Trophoblast cell (in vitro differentiated cells and primary cell): ENCODE measurements around the gene NRP2.

Experiments used
- DNase-seq, 2 donors: peaks; one replicate each; pipeline ENCODE4 v3.0.0-alpha.2; 2016
- H2AFZ ChIP-seq: 2 replicates; pipeline ENCODE4 v1.6.1; 2013; ENCODE audit warnings: low read length, moderate library complexity, mild to moderate bottlenecking; ENCODE audit not compliant: insufficient read depth, poor library complexity
- H2AK5ac ChIP-seq: 2 replicates; pipeline ENCODE4 v1.6.1; 2013; ENCODE audit warnings: mild to moderate bottlenecking, low read length
- H2BK120ac ChIP-seq: 2 replicates; pipeline ENCODE4 v1.6.1; 2013; ENCODE audit warnings: low read length, mild to moderate bottlenecking, moderate library complexity; ENCODE audit not compliant: insufficient read depth, poor library complexity
- H2BK12ac ChIP-seq: 2 replicates; pipeline ENCODE4 v1.6.1; 2013; ENCODE audit warnings: mild to moderate bottlenecking, low read length, moderate library complexity
- H2BK5ac ChIP-seq: 2 replicates; pipeline ENCODE4 v1.6.1; 2013; ENCODE audit warnings: low read length, low read depth, moderate library complexity, mild to moderate bottlenecking; ENCODE audit not compliant: poor library complexity
- H3K14ac ChIP-seq: 2 replicates; pipeline ENCODE4 v1.6.1; 2013; ENCODE audit warnings: mild to moderate bottlenecking, low read length
- H3K18ac ChIP-seq: 2 replicates; pipeline ENCODE4 v1.6.1; 2013; ENCODE audit warnings: mild to moderate bottlenecking, low read length
- H3K23ac ChIP-seq: 2 replicates; pipeline ENCODE4 v1.6.1; 2013; ENCODE audit warnings: low read length
- H3K27ac ChIP-seq: 2 replicates; pipeline ENCODE4 v1.5.1; 2013; ENCODE audit warnings: low read depth, mild to moderate bottlenecking, inconsistent platforms, low read length, moderate library complexity
- H3K27me3 ChIP-seq: 2 replicates; pipeline ENCODE4 v1.6.1; 2013; ENCODE audit warnings: inconsistent platforms, mild to moderate bottlenecking, low read length, moderate library complexity; ENCODE audit not compliant: insufficient read depth
- H3K36me3 ChIP-seq, 2 experiments: 1 replicate in 1 of 2; 2 replicates in 1 of 2; pipeline ENCODE4 v1.6.1; 2013; ENCODE audit warnings: low read length in 2 of 2, mild to moderate bottlenecking in 2 of 2, moderate library complexity in 1 of 2; ENCODE audit not compliant: insufficient read depth in 2 of 2, control insufficient read depth in 1 of 2
- H3K4ac ChIP-seq: 2 replicates; pipeline ENCODE4 v1.6.1; 2013; ENCODE audit warnings: low read depth, mild to moderate bottlenecking, low read length, moderate library complexity
- H3K4me1 ChIP-seq, 2 experiments: 1 replicate in 1 of 2; 2 replicates in 1 of 2; pipeline ENCODE4 v1.6.1; 2013; ENCODE audit warnings: low read length in 2 of 2, mild to moderate bottlenecking in 2 of 2, moderate library complexity in 1 of 2; ENCODE audit not compliant: insufficient read depth in 2 of 2, control insufficient read depth in 1 of 2
- H3K4me2 ChIP-seq: 2 replicates; pipeline ENCODE4 v1.6.1; 2013; ENCODE audit warnings: inconsistent platforms, mild to moderate bottlenecking, low read length, moderate library complexity
- H3K4me3 ChIP-seq: 2 replicates; pipeline ENCODE4 v1.5.1; 2013; ENCODE audit warnings: mild to moderate bottlenecking, low read depth, low read length, inconsistent platforms
- H3K79me1 ChIP-seq: one replicate; pipeline ENCODE4 v1.6.1; 2013; ENCODE audit warnings: low read length
- H3K79me2 ChIP-seq: 2 replicates; pipeline ENCODE4 v1.6.1; 2013; ENCODE audit warnings: low read length, mild to moderate bottlenecking; ENCODE audit not compliant: control insufficient read depth, insufficient read depth, poor library complexity
- H3K9ac ChIP-seq: 2 replicates; pipeline ENCODE4 v1.6.1; 2013; ENCODE audit warnings: mild to moderate bottlenecking, low read length
- H3K9me3 ChIP-seq: 2 replicates; pipeline ENCODE4 v1.6.1; 2013; ENCODE audit warnings: low read depth, mild to moderate bottlenecking, control low read depth, inconsistent platforms, low read length; ENCODE audit not compliant: insufficient read depth
- H4K12ac ChIP-seq: 2 replicates; pipeline ENCODE4 v1.6.1; 2013; ENCODE audit warnings: low read depth, mild to moderate bottlenecking, low read length, moderate library complexity
- H4K8ac ChIP-seq: 2 replicates; pipeline ENCODE4 v1.6.1; 2013; ENCODE audit warnings: low read depth, mild to moderate bottlenecking, low read length, moderate library complexity
- H4K91ac ChIP-seq: one replicate; pipeline ENCODE4 v1.6.1; 2013; ENCODE audit warnings: low read depth, mild to moderate bottlenecking, low read length, moderate library complexity
- WGBS: extraction: QIAGEN DNeasy Blood & Tissue Kit; methylation state at CpG from one replicate; pipeline ENCODE4 v1.1.7; 2013; ENCODE audit warnings: missing lambda C conversion rate; ENCODE audit not compliant: insufficient read length, insufficient coverage; ENCODE audit errors: extremely low coverage; 5-methylcytosine and 5-hydroxymethylcytosine counted together

Gene NRP2

DNA sequence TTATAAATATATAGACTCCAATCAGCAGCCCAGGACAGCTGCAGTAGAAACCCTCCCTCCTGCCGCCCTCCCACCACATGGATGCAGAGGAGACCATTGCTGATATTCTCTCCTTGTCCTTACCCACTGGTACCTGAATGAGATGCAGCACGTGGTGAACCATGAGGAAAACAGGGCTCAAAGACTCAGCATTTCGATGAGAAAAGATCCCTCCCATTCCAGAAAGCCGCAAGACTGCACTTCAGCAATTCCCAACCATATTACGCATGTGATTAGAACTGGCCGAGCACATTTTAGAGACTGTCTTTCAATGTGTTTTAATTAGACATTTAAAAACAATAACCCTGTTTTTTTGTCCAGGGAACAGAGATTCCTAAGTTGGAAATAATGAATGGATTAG, 125.5 kb downstream of the NRP2 start:
- H2BK12ac ChIP-seq = no peak overlapping the region
- H2BK5ac ChIP-seq = no peak overlapping the region
- no peak overlapping the region for H4K91ac ChIP-seq
- H3K23ac ChIP-seq = no peak overlapping the region
- H3K14ac ChIP-seq = no peak overlapping the region
- no peaks in the 10 kb centered on the region for H3K79me2 ChIP-seq
- H3K27me3 ChIP-seq = no peaks in the 10 kb centered on the region
- no peak overlapping the region for H4K8ac ChIP-seq
- H3K79me1 ChIP-seq = no peaks in the 10 kb centered on the region
- H3K9ac ChIP-seq = no peak overlapping the region
- H4K12ac ChIP-seq = no peak overlapping the region
- no peak overlapping the region for H2AK5ac ChIP-seq
- DNase-seq = no peak
- H2BK120ac ChIP-seq = no peak overlapping the region
- WGBS = no CpG with 5 or more reads among the region's 6 CpGs
- H2AFZ ChIP-seq = no peak overlapping the region
- no peak overlapping the region for H3K18ac ChIP-seq
- H3K36me3 ChIP-seq = no peaks in the 10 kb centered on the region
- no peak overlapping the region for H3K4me2 ChIP-seq
- no peak overlapping the region for H3K4me3 ChIP-seq
- H3K4ac ChIP-seq = no peak overlapping the region
- no peaks in the 10 kb centered on the region for H3K4me1 ChIP-seq
- H3K9me3 ChIP-seq = peaks cover 4% of the 10 kb centered on the region
- no peak overlapping the region for H3K27ac ChIP-seq

DNA sequence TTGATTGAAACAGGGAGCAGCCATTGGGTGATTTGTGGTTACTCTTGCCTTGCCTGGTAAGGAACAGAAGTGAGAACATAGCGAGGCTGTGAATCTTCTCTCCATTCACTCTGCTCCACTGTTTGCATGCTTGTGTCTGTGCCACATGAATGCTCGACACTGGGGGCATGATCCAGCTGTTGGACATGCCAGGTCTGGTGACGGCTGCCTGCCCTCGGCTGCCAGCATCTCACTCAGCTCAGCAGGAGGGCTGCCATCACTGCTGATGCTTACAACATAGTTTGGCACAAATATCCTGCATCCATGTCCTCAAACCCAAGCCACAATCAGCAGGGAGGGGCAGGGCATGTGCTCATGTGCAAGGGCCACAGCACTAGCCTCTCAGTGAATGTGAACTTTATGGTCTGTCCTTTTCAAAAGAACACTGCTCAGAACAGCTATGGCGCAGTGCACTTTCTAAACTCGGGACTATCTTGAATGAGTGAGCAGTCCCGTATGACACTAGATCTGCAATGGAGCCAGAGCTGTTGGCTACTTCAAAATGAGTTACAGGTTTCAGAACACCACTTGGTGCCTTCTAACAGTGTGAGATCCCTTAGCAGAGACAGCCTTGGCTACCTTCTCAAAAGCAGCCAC, 126.3 kb downstream of the NRP2 start:
- H2BK5ac ChIP-seq = no peak overlapping the region
- H4K8ac ChIP-seq = no peak overlapping the region
- DNase-seq = no peak

DNA sequence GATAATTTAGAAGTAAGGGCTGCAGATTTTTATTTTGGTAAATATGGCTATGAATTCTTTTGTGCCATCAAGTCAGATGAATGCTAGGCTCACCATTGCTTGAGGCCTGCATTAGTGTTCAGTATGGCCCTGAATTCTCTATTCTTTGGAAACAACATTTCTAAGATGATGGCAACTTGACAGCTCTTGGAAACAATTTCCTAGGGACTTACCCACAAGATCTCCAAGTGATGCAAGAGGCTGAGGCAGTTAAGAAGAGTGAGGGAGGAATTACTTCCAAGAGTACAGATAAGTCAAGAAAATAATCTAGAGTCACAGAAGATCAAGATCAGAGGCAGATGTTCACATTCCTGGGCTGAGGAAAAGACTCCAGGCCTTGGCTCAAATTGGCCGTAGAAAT, 129.1 kb downstream of the NRP2 start:
- Histone ChIP-seq H3K27ac (no peak overlapping the region), H4K12ac (no peak overlapping the region)
- no CpG with 5 or more reads among the region's 1 CpG for WGBS

More for the DNA sequence above, 126.3 kb downstream of the NRP2 start:
- H3K14ac ChIP-seq = no peak overlapping the region
- no peak overlapping the region for H2BK12ac ChIP-seq
- H3K4me2 ChIP-seq = no peak overlapping the region
- no peak overlapping the region for H4K91ac ChIP-seq
- WGBS = no CpG with 5 or more reads among the region's 7 CpGs
- H3K36me3 ChIP-seq = no peaks in the 10 kb centered on the region
- H3K27me3 ChIP-seq = no peaks in the 10 kb centered on the region
- H3K23ac ChIP-seq = no peak overlapping the region
- H3K4ac ChIP-seq = no peak overlapping the region
- H3K9me3 ChIP-seq = peaks cover 4% of the 10 kb centered on the region
- no peak overlapping the region for H2BK120ac ChIP-seq
- H3K79me1 ChIP-seq = no peaks in the 10 kb centered on the region
- H3K18ac ChIP-seq = no peak overlapping the region
- no peaks in the 10 kb centered on the region for H3K4me1 ChIP-seq
- H3K9ac ChIP-seq = no peak overlapping the region
- no peak overlapping the region for H2AFZ ChIP-seq
- no peaks in the 10 kb centered on the region for H3K79me2 ChIP-seq
- peak overlapping the region; percentile 46 for H3K4me3 ChIP-seq
- H4K12ac ChIP-seq = no peak overlapping the region
- no peak overlapping the region for H2AK5ac ChIP-seq
- no peak overlapping the region for H3K27ac ChIP-seq

DNA sequence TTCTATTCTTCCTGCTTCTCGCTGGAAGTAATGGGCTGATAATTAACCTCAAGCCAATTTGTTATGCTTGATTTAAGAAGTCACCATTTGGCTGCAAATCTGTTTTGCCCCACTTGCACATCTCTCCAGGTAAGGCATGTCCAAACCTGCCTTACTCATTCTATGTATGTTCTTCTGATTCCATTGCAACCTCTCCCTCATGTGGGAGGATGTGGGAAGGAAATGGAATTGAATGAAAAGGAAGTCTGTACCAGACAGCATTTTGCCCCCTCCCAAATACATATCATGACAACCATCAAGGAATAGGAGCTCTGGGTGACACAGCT, 131.7 kb downstream of the NRP2 start:
- H3K23ac ChIP-seq = no peak overlapping the region
- no peaks in the 10 kb centered on the region for H3K79me2 ChIP-seq
- H3K4me3 ChIP-seq = no peak overlapping the region
- H2BK12ac ChIP-seq = no peak overlapping the region
- no peak overlapping the region for H2AK5ac ChIP-seq
- H4K8ac ChIP-seq = no peak overlapping the region
- H3K4ac ChIP-seq = no peak overlapping the region
- no peaks in the 10 kb centered on the region for H3K27me3 ChIP-seq
- H4K91ac ChIP-seq = no peak overlapping the region
- H3K9me3 ChIP-seq = no peaks in the 10 kb centered on the region
- no peak overlapping the region for H2BK120ac ChIP-seq
- no peaks in the 10 kb centered on the region for H3K36me3 ChIP-seq
- H2AFZ ChIP-seq = no peak overlapping the region
- no peak overlapping the region for H3K27ac ChIP-seq
- H3K9ac ChIP-seq = no peak overlapping the region
- H3K18ac ChIP-seq = no peak overlapping the region
- DNase-seq = peak in 1 of 2 donors; percentile 22
- H3K4me1 ChIP-seq = peaks cover 4 to 5% of the 10 kb centered on the region in 2 experiments
- WGBS = no CpG with 5 or more reads among the region's 1 CpG
- H3K14ac ChIP-seq = no peak overlapping the region
- H3K4me2 ChIP-seq = no peak overlapping the region
- H2BK5ac ChIP-seq = no peak overlapping the region
- no peak overlapping the region for H4K12ac ChIP-seq
- H3K79me1 ChIP-seq = no peaks in the 10 kb centered on the region

More for the DNA sequence above, 129.1 kb downstream of the NRP2 start:
- Histone ChIP-seq H4K91ac (no peak overlapping the region), H2BK5ac (no peak overlapping the region), H3K4me2 (no peak overlapping the region), H3K9me3 (peaks cover 4% of the 10 kb centered on the region), H3K4ac (no peak overlapping the region), H2BK12ac (no peak overlapping the region), H3K4me1 (peaks cover 2% of the 10 kb centered on the region in 2 experiments), H2AFZ (no peak overlapping the region), H3K79me1 (no peaks in the 10 kb centered on the region), H3K14ac (no peak overlapping the region), H4K8ac (no peak overlapping the region), H3K18ac (no peak overlapping the region), H3K79me2 (no peaks in the 10 kb centered on the region), H3K23ac (no peak overlapping the region), H3K9ac (no peak overlapping the region), H3K36me3 (no peaks in the 10 kb centered on the region), H2AK5ac (no peak overlapping the region), H3K27me3 (no peaks in the 10 kb centered on the region), H3K4me3 (no peak overlapping the region), H2BK120ac (no peak overlapping the region)
- DNase-seq = peak in 1 of 2 donors; percentile 49
